T-helper 2 cell treated with Interferon-gamma antibody and Interleukin-4, amounts not matched to agents 5 μg/mL and 100 μg/mL, for 36 hours (primary cell): Measurements from ENCODE around the gene ZNF283.

Experiments used
- DNase-seq: peaks from one replicate; pipeline ENCODE4 v3.0.0; 2021; ENCODE audit warnings: low spot score
- H3K27ac Mint-ChIP-seq: one replicate; pipeline ENCODE4 v1.8.0; 2021; ENCODE audit warnings: mild to moderate bottlenecking, mixed read lengths
- H3K27me3 Mint-ChIP-seq: one replicate; pipeline ENCODE4 v1.8.0; 2021; ENCODE audit warnings: low read depth, mixed read lengths
- H3K36me3 Mint-ChIP-seq: one replicate; pipeline ENCODE4 v1.8.0; 2021; ENCODE audit warnings: low read depth, mixed read lengths
- H3K4me1 Mint-ChIP-seq: one replicate; pipeline ENCODE4 v1.8.0; 2021; ENCODE audit warnings: low read depth, mixed read lengths
- H3K4me3 Mint-ChIP-seq: one replicate; pipeline ENCODE4 v1.8.0; 2022; ENCODE audit warnings: mild to moderate bottlenecking, moderate library complexity, mixed read lengths
- H3K9me3 Mint-ChIP-seq: one replicate; pipeline ENCODE4 v1.8.0; 2021; ENCODE audit warnings: mixed read lengths

ZNF283 gene

GRCh38 chr19:43826787-43827754 is at the start of gene ZNF283:
Gene ZNF283, plus strand, starts transcription at chr19:43827321. Its CDS starts 6,184 bp downstream, at chr19:43833505.
- peak within 1 kb of the TSS; percentile 56 for H3K27ac Mint-ChIP-seq
- H3K27me3 Mint-ChIP-seq, result peaks cover 2% of the 10 kb centered on the region
- H3K4me3 Mint-ChIP-seq, result peak within 1 kb of the TSS; percentile 89
- H3K9me3 Mint-ChIP-seq, result peaks cover 48% of the 10 kb centered on the region
- H3K36me3 Mint-ChIP-seq, result peaks cover 34% of the 10 kb centered on the region
- peaks cover 16% of the 10 kb centered on the region for H3K4me1 Mint-ChIP-seq
- peak; percentile 79 for DNase-seq

- H3K4me3 Mint-ChIP-seq, result peak overlapping the region; percentile 81
- DNase-seq, result no peak
- H3K9me3 Mint-ChIP-seq, result no peaks in the 10 kb centered on the region
- H3K27ac Mint-ChIP-seq, result peak overlapping the region; percentile 85
- peaks cover 57% of the 10 kb centered on the region for H3K4me1 Mint-ChIP-seq
- peaks cover 19% of the 10 kb centered on the region for H3K36me3 Mint-ChIP-seq
- H3K27me3 Mint-ChIP-seq, result no peaks in the 10 kb centered on the region
Measured at GRCh38 chr19:43778651-43779050, 48.5 kb upstream of the ZNF283 start.

- peak overlapping the region; percentile 94 for H3K27ac Mint-ChIP-seq
- no peaks in the 10 kb centered on the region for H3K27me3 Mint-ChIP-seq
- no peaks in the 10 kb centered on the region for H3K9me3 Mint-ChIP-seq
- H3K4me1 Mint-ChIP-seq, result peaks cover 64% of the 10 kb centered on the region
- peaks cover 17% of the 10 kb centered on the region for H3K36me3 Mint-ChIP-seq
- H3K4me3 Mint-ChIP-seq, result peak overlapping the region; percentile 81
- DNase-seq, result no peak
Measured at GRCh38 chr19:43779147-43779819, 47.8 kb upstream of the ZNF283 start.

GRCh38 chr19:43779820-43780219 is 47.3 kb upstream of the ZNF283 start:
- H3K27ac Mint-ChIP-seq, result peak overlapping the region; percentile 94
- peaks cover 17% of the 10 kb centered on the region for H3K36me3 Mint-ChIP-seq
- no peaks in the 10 kb centered on the region for H3K9me3 Mint-ChIP-seq
- H3K4me1 Mint-ChIP-seq, result peaks cover 68% of the 10 kb centered on the region
- peak overlapping the region; percentile 81 for H3K4me3 Mint-ChIP-seq
- no peak for DNase-seq
- no peaks in the 10 kb centered on the region for H3K27me3 Mint-ChIP-seq

- Mint-ChIP-seq H3K36me3 (peaks cover 11% of the 10 kb centered on the region), H3K9me3 (no peaks in the 10 kb centered on the region), H3K4me1 (peaks cover 69% of the 10 kb centered on the region), H3K27ac (peak within 1 kb of the TSS; percentile 94), H3K27me3 (no peaks in the 10 kb centered on the region), H3K4me3 (peak within 1 kb of the TSS; percentile 81)
- DNase-seq, result peak; percentile 82
Measured at GRCh38 chr19:43780706-43781525, 46.2 kb upstream of the ZNF283 start, which contains the start of gene KCNN4. Gene KCNN4, minus strand, starts transcription at chr19:43780973. Its CDS starts 112 bp downstream, at chr19:43780861.

GRCh38 chr19:43781630-43782310 is 45.4 kb upstream of the ZNF283 start:
- Mint-ChIP-seq H3K27me3 (no peaks in the 10 kb centered on the region), H3K4me1 (peaks cover 63% of the 10 kb centered on the region), H3K4me3 (peak overlapping the region; percentile 81), H3K36me3 (peaks cover 8% of the 10 kb centered on the region), H3K9me3 (no peaks in the 10 kb centered on the region), H3K27ac (peak overlapping the region; percentile 94)
- DNase-seq, result no peak

GRCh38 chr19:43782311-43782660 is 44.8 kb upstream of the ZNF283 start:
- H3K4me3 Mint-ChIP-seq, result peak overlapping the region; percentile 52
- peaks cover 5% of the 10 kb centered on the region for H3K36me3 Mint-ChIP-seq
- no peaks in the 10 kb centered on the region for H3K9me3 Mint-ChIP-seq
- no peaks in the 10 kb centered on the region for H3K27me3 Mint-ChIP-seq
- H3K4me1 Mint-ChIP-seq, result peaks cover 59% of the 10 kb centered on the region
- no peak for DNase-seq
- H3K27ac Mint-ChIP-seq, result peak overlapping the region; percentile 94

GRCh38 chr19:43782689-43783231 is 44.4 kb upstream of the ZNF283 start:
- no peaks in the 10 kb centered on the region for H3K9me3 Mint-ChIP-seq
- DNase-seq, result no peak
- peak overlapping the region; percentile 52 for H3K4me3 Mint-ChIP-seq
- peak overlapping the region; percentile 94 for H3K27ac Mint-ChIP-seq
- peaks cover 57% of the 10 kb centered on the region for H3K4me1 Mint-ChIP-seq
- peaks cover 5% of the 10 kb centered on the region for H3K36me3 Mint-ChIP-seq
- peaks cover 2% of the 10 kb centered on the region for H3K27me3 Mint-ChIP-seq

- peaks cover 48% of the 10 kb centered on the region for H3K4me1 Mint-ChIP-seq
- peak overlapping the region; percentile 77 for H3K4me3 Mint-ChIP-seq
- peaks cover 5% of the 10 kb centered on the region for H3K36me3 Mint-ChIP-seq
- DNase-seq, result no peak
- H3K27me3 Mint-ChIP-seq, result peaks cover 2% of the 10 kb centered on the region
- no peaks in the 10 kb centered on the region for H3K9me3 Mint-ChIP-seq
- peak overlapping the region; percentile 99 for H3K27ac Mint-ChIP-seq
Measured at GRCh38 chr19:43783636-43784035, 43.5 kb upstream of the ZNF283 start.

GRCh38 chr19:43784241-43784980 is 42.7 kb upstream of the ZNF283 start:
- Mint-ChIP-seq H3K9me3 (no peaks in the 10 kb centered on the region), H3K27ac (peak overlapping the region; percentile 99), H3K4me3 (peak overlapping the region; percentile 77), H3K27me3 (peaks cover 2% of the 10 kb centered on the region), H3K4me1 (peaks cover 42% of the 10 kb centered on the region), H3K36me3 (peaks cover 4% of the 10 kb centered on the region)
- peak; percentile 70 for DNase-seq

GRCh38 chr19:43784981-43785808 is 41.9 kb upstream of the ZNF283 start:
- Mint-ChIP-seq H3K27me3 (peaks cover 2% of the 10 kb centered on the region), H3K4me1 (peaks cover 36% of the 10 kb centered on the region), H3K9me3 (no peaks in the 10 kb centered on the region), H3K4me3 (peak overlapping the region; percentile 61), H3K27ac (peak overlapping the region; percentile 99), H3K36me3 (no peaks in the 10 kb centered on the region)
- DNase-seq, result peak; percentile 53

GRCh38 chr19:43786665-43787064 is 40.5 kb upstream of the ZNF283 start:
- H3K4me3 Mint-ChIP-seq, result no peak overlapping the region
- no peaks in the 10 kb centered on the region for H3K9me3 Mint-ChIP-seq
- H3K27me3 Mint-ChIP-seq, result peaks cover 7% of the 10 kb centered on the region
- no peak for DNase-seq
- no peaks in the 10 kb centered on the region for H3K36me3 Mint-ChIP-seq
- H3K4me1 Mint-ChIP-seq, result peaks cover 29% of the 10 kb centered on the region
- H3K27ac Mint-ChIP-seq, result no peak overlapping the region
